ENCODE data around the gene OMP.

Gene OMP

GRCh38 chr11:77103319-77103718 is 679 bp downstream of the OMP start:
- no peak for DNase-seq (ENCODE audit: low read depth in 2 of 2)

- DNase-seq (ENCODE audit: low read depth in 2 of 2) = no peak
These were observed 2.1 kb downstream of the OMP start for GRCh38 chr11:77104727-77105126.

- DNase-seq (ENCODE audit: low read depth in 2 of 2) = no peak
These were observed 3.7 kb downstream of the OMP start for GRCh38 chr11:77106321-77106720.

- no peak for DNase-seq (ENCODE audit: low read depth in 2 of 2)
These were observed 4.1 kb downstream of the OMP start for GRCh38 chr11:77106759-77107158.

- no peak for DNase-seq (ENCODE audit: low read depth in 2 of 2)
These were observed 5.3 kb downstream of the OMP start for GRCh38 chr11:77107950-77108349.

- DNase-seq (ENCODE audit: low read depth in 2 of 2) = no peak
These were observed 5.8 kb downstream of the OMP start for GRCh38 chr11:77108436-77108835.

- no peak for DNase-seq (ENCODE audit: low read depth in 2 of 2)
These were observed 6.8 kb downstream of the OMP start for GRCh38 chr11:77109236-77110019.

- DNase-seq (ENCODE audit: low read depth in 2 of 2) = no peak
These were observed 8.2 kb downstream of the OMP start for GRCh38 chr11:77110836-77111235.

GRCh38 chr11:77111277-77111676 is 8.6 kb downstream of the OMP start:
- no peak for DNase-seq (ENCODE audit: low read depth in 2 of 2)

GRCh38 chr11:77111946-77112345 is 9.3 kb downstream of the OMP start:
- DNase-seq (ENCODE audit: low read depth in 2 of 2) = no peak

GRCh38 chr11:77112641-77113381 is 10.2 kb downstream of the OMP start:
- no peak for DNase-seq (ENCODE audit: low read depth in 2 of 2)

- no peak for DNase-seq (ENCODE audit: low read depth in 2 of 2)
These were observed 10.9 kb downstream of the OMP start for GRCh38 chr11:77113382-77114088.

GRCh38 chr11:77114089-77114463 is 11.4 kb downstream of the OMP start:
- no peak for DNase-seq (ENCODE audit: low read depth in 2 of 2)

- DNase-seq (ENCODE audit: low read depth in 2 of 2) = no peak
These were observed 12.6 kb downstream of the OMP start for GRCh38 chr11:77115181-77115611.

GRCh38 chr11:77115956-77116355 is 13.3 kb downstream of the OMP start:
- DNase-seq (ENCODE audit: low read depth in 2 of 2) = no peak

GRCh38 chr11:77117492-77117891 is 14.9 kb downstream of the OMP start:
- no peak for DNase-seq (ENCODE audit: low read depth in 2 of 2)

- DNase-seq (ENCODE audit: low read depth in 2 of 2) = no peak
These were observed 15.4 kb downstream of the OMP start for GRCh38 chr11:77118086-77118485.

- no peak for DNase-seq (ENCODE audit: low read depth in 2 of 2)
These were observed 16.3 kb downstream of the OMP start for GRCh38 chr11:77118971-77119370.

- no peak for DNase-seq (ENCODE audit: low read depth in 2 of 2)
These were observed 16.9 kb downstream of the OMP start for GRCh38 chr11:77119531-77119936.

GRCh38 chr11:77120571-77120970 is 17.9 kb downstream of the OMP start:
- no peak for DNase-seq (ENCODE audit: low read depth in 2 of 2)

GRCh38 chr11:77121096-77121640 is 18.5 kb downstream of the OMP start:
- DNase-seq (ENCODE audit: low read depth in 2 of 2) = no peak

- DNase-seq (ENCODE audit: low read depth in 2 of 2) = no peak
These were observed 19.4 kb downstream of the OMP start for GRCh38 chr11:77121876-77122575.

All from stimulated activated CD8-positive, alpha-beta memory T cell treated with anti-CD3 and anti-CD28 coated beads, Interleukin-15, amount 100 ng/mL, for 48 hours (primary cell).